Large intestine (tissue), 1 donor: ENCODE measurements around the gene DCTN1. TPM values are rescaled to one million over a fixed set of nuclear protein-coding genes. Genes with fewer than 3 reads are reported as not detected.

Source experiments
- polyA plus RNA-seq: library from polyadenylated mRNA; unstranded; fragments of 120-200 nt; gene quantifications from one replicate; pipeline ENCODE4 v1.2.1, GENCODE V29; 2013

The DCTN1 gene
- polyA plus RNA-seq, 1 donor = 90.7 TPM

Other genes with a start within 250 kb of the DCTN1 start
- 32.4 TPM for gene BOLA3, start 232.4 kb downstream of the DCTN1 start, polyA plus RNA-seq
- gene MOB1A, start 201.4 kb downstream of the DCTN1 start, polyA plus RNA-seq = 72.2 TPM
- gene MTHFD2, start 181.7 kb downstream of the DCTN1 start, polyA plus RNA-seq = 12.6 TPM
- 1.5 TPM for gene SLC4A5, start 36.9 kb downstream of the DCTN1 start, polyA plus RNA-seq
- 2.0 TPM for gene C2orf81, start 41.3 kb upstream of the DCTN1 start, polyA plus RNA-seq
- 13.4 TPM for gene WDR54, start 41.4 kb upstream of the DCTN1 start, polyA plus RNA-seq
- 105 TPM for gene RTKN, start 61.6 kb upstream of the DCTN1 start, polyA plus RNA-seq
- 34.7 TPM for gene INO80B, start 74.8 kb upstream of the DCTN1 start, polyA plus RNA-seq
- gene WBP1, start 78.1 kb upstream of the DCTN1 start, polyA plus RNA-seq = 75.4 TPM
- gene MOGS, start 85.1 kb upstream of the DCTN1 start, polyA plus RNA-seq = 65.7 TPM
- 45.3 TPM for gene MRPL53, start 92.4 kb upstream of the DCTN1 start, polyA plus RNA-seq
- 21.3 TPM for gene CCDC142, start 102.7 kb upstream of the DCTN1 start, polyA plus RNA-seq
- 51.4 TPM for gene TTC31, start 102.8 kb upstream of the DCTN1 start, polyA plus RNA-seq
- 47.8 TPM for gene LBX2, start 119.3 kb upstream of the DCTN1 start, polyA plus RNA-seq
- 25.5 TPM for gene PCGF1, start 127.4 kb upstream of the DCTN1 start, polyA plus RNA-seq
- gene TLX2, start 134.1 kb upstream of the DCTN1 start, polyA plus RNA-seq = 5.0 TPM
- gene DQX1, start 145.9 kb upstream of the DCTN1 start, polyA plus RNA-seq = 12.9 TPM
- gene AUP1, start 149.4 kb upstream of the DCTN1 start, polyA plus RNA-seq = 145 TPM
- 28.2 TPM for gene HTRA2, start 149.6 kb upstream of the DCTN1 start, polyA plus RNA-seq
- gene LOXL3, start 173.6 kb upstream of the DCTN1 start, polyA plus RNA-seq = 3.6 TPM
- 6.4 TPM for gene DOK1, start 174.4 kb upstream of the DCTN1 start, polyA plus RNA-seq